ENCODE data around the gene GABPB2.

GABPB2 gene

DNA sequence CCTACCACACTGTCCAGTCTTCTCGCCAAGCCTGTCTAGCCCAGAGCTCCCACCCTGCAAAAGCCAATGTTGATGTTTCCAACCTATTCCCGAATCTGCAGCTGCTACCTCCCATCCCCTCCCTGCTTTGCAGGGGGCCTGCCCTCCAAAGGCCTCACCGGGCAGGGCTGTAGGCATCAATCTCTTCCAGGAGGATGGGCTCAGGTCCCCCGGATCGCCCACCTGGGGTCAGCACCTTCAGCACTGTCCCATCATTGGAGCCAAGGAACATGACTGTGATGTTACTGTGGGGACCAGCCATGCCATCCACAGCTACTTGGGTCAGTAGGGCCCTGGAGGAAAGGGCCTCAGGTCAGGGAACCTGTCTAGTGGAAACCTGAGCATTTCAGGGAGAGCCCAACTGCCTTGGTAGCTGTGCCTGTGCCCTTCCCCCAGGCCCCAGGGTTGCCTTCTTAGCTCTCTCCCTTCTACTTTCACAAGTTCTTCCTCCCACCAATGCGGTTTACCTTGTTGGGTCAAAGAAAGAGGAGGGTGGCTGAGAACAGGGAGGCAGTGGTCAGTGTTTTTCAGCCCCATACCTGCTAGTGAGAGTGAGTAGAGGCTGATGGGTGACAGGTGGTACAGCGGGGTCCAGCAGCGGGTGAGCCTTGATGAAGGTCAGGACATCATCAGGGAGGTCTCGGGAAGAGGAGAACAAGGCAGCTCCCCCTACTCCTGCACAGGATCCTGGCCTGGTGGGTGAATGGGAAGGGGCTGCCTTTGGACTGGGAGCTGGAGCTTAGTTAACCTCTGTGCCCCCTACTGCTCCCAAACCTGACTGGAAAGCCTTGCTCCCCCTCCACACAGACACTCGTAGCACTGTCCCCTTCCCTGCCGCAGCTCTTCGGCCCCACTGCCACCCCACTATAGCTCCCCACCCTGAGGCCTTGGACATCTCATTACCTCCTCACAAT, 65.1 kb downstream of the GABPB2 start:
- H3K4me3 ChIP-seq (ENCODE audit: low read depth, low read length) = no peak overlapping the region
- DNase-seq (ENCODE audit: low read depth) = no peak
- TF ChIP-seq POLR2A (IDR thresholded peaks at IDR 0.05; ENCODE audit: extremely low read depth, insufficient read length) (no peak), MYC (IDR thresholded peaks at IDR 0.05; ENCODE audit: low read depth, low read length) (no peak), CTCF (IDR thresholded peaks at IDR 0.05; ENCODE audit: low read depth, low read length) (no peak)
- TF ChIP-seq, protein P1, sequence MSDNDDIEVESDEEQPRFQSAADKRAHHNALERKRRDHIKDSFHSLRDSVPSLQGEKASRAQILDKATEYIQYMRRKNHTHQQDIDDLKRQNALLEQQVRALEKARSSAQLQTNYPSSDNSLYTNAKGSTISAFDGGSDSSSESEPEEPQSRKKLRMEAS (IDR thresholded peaks at IDR 0.05; ENCODE audit: low read depth, low read length) = no peak

DNA sequence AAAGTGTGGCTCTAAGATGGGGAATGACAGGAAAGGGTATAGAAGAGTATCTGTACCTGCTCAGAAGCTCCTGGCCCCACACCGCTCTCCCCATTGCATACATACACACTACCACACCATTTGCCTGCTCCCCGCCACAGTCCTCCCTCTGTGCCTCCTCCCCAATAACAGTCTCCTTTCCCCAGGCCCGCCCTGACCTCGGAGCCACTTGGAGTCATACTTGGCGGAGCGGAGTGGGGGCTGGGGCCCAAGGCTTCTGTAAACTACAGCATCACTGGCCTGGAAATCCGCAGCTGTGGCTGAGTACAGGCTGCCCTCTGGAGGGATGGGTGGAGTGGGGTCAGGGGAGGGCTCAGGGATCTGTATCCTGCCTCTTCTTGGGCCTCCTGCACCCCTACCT, 67.2 kb downstream of the GABPB2 start:
- no peak for TF ChIP-seq POLR2A (IDR thresholded peaks at IDR 0.05; ENCODE audit: extremely low read depth, insufficient read length)
- no peak for TF ChIP-seq MYC (IDR thresholded peaks at IDR 0.05; ENCODE audit: low read depth, low read length)
- no peak for TF ChIP-seq CTCF (IDR thresholded peaks at IDR 0.05; ENCODE audit: low read depth, low read length)
- TF ChIP-seq, protein P1 (IDR thresholded peaks at IDR 0.05; ENCODE audit: low read depth, low read length) = no peak
- DNase-seq (ENCODE audit: low read depth) = no peak
- no peak overlapping the region for H3K4me3 ChIP-seq (ENCODE audit: low read depth, low read length)

GRCh38 chr1:151142411-151143056, 72.0 kb downstream of the GABPB2 start:
- TF ChIP-seq CTCF (IDR thresholded peaks at IDR 0.05; ENCODE audit: low read depth, low read length) = no peak
- no peak for TF ChIP-seq MYC (IDR thresholded peaks at IDR 0.05; ENCODE audit: low read depth, low read length)
- no peak for TF ChIP-seq POLR2A (IDR thresholded peaks at IDR 0.05; ENCODE audit: extremely low read depth, insufficient read length)
- TF ChIP-seq, protein P1 (IDR thresholded peaks at IDR 0.05; ENCODE audit: low read depth, low read length) = no peak
- H3K4me3 ChIP-seq (ENCODE audit: low read depth, low read length) = no peak overlapping the region
- DNase-seq (ENCODE audit: low read depth) = no peak

GRCh38 chr1:151143057-151143435, 72.5 kb downstream of the GABPB2 start:
- no peak overlapping the region for H3K4me3 ChIP-seq (ENCODE audit: low read depth, low read length)
- TF ChIP-seq, protein P1 (IDR thresholded peaks at IDR 0.05; ENCODE audit: low read depth, low read length) = no peak
- no peak for TF ChIP-seq MYC (IDR thresholded peaks at IDR 0.05; ENCODE audit: low read depth, low read length)
- no peak for TF ChIP-seq POLR2A (IDR thresholded peaks at IDR 0.05; ENCODE audit: extremely low read depth, insufficient read length)
- no peak for TF ChIP-seq CTCF (IDR thresholded peaks at IDR 0.05; ENCODE audit: low read depth, low read length)
- no peak for DNase-seq (ENCODE audit: low read depth)

DNA sequence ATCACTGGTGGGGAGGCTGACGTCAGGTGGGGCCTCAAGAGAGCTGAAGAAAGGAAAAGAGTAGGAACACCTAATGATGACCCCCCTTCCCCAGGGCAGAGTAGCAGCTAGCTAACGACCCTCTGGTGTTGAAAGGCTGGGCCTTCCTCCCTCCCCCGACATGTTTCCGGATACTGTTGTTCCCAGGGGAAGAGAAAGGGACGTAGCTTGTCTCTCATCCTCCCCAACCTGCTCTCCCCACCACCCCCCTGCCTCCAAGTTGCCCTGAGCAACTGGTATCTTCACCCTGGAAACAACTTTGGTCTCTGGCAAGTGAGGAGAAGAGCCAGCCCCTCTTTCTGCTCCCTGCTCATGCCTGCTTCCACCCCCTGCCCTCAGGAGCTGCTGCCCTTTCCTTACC, 73.4 kb downstream of the GABPB2 start:
- no peak overlapping the region for H3K4me3 ChIP-seq (ENCODE audit: low read depth, low read length)
- DNase-seq (ENCODE audit: low read depth) = peak; percentile 28
- TF ChIP-seq, protein P1 (IDR thresholded peaks at IDR 0.05; ENCODE audit: low read depth, low read length) = no peak

Data from NB4 (cell line).